SJSA1 (cell line): ENCODE data around the gene C10orf95. TPM values are rescaled to one million over a fixed set of nuclear protein-coding genes. Genes with fewer than 3 reads are reported as not detected.
A peak's percentile ranks its signal among the peaks of the same experiment; 100 is the strongest.

Source experiments
- DNase-seq, 2 experiments: peaks; one replicate each; pipeline ENCODE4 v3.0.0-alpha.2; 2015 to 2020; ENCODE audit warnings: low spot score in 2 of 2, low read depth in 1 of 2
- H3K27ac ChIP-seq: fragments of 250-450 bp; sonication (Bioruptor Pico); 2 replicates; pipeline ENCODE4 v1.5.1; 2020; ENCODE audit warnings: mild to moderate bottlenecking, moderate library complexity
- H3K27me3 ChIP-seq: fragments of 250-450 bp; sonication (Bioruptor Pico); replicated peaks from 2 replicates; pipeline ENCODE4 v1.5.1; 2020; ENCODE audit warnings: mild to moderate bottlenecking, moderate library complexity
- H3K36me3 ChIP-seq: fragments of 250-450 bp; sonication (Bioruptor Pico); 2 replicates; pipeline ENCODE4 v1.5.1; 2020; ENCODE audit warnings: mild to moderate bottlenecking
- H3K4me1 ChIP-seq: fragments of 250-450 bp; sonication (Bioruptor Pico); replicated peaks from 2 replicates; pipeline ENCODE4 v1.6.1; 2021; ENCODE audit warnings: mild to moderate bottlenecking
- H3K4me3 ChIP-seq: fragments of 250-450 bp; sonication (Bioruptor Pico); 2 replicates; pipeline ENCODE4 v1.5.1; 2020; ENCODE audit warnings: mild to moderate bottlenecking
- H3K9me3 ChIP-seq: fragments of 250-450 bp; sonication (Bioruptor Pico); replicated peaks from 2 replicates; pipeline ENCODE4 v1.5.1; 2020; ENCODE audit warnings: mild to moderate bottlenecking
- total RNA-seq: library from RNA; depleted of rRNA; stranded (reverse); fragments of >200 nt; shearing (Covaris generic); gene quantifications from 2 replicates; pipeline ENCODE4 v1.2.3, GENCODE V29; 2014

C10orf95 gene
- total RNA-seq, 1 experiment from 2014 or later: not detected

DNA sequence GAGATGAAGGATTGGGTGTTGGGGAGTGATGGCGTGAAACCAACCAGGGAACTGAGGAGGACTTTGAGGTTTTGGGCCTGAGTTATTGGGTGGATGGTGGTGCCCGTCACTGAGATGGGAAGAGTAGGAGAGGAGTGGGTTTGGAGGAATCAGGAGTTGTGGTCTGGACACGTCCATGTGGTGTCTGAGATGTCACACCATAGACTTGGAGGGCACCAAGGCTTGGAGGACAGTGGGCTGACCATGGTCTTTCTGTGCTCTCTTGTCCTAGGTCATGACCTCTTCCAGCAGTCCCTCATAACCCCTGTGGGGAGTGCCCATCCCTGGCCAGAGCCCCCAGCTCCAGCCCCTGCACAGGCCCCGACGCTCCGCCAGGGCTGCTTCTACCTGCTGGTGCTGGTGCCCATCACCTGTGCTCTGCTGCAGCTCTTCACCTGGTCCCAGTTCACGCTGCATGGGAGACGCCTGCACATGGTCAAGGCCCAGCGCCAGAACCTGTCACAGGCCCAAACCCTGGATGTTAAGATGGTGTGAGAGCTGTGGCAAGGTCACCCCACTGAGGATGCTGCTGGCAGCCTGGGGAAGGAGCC is 24.2 kb upstream of the C10orf95 start:
- Histone ChIP-seq H3K9me3 (no peaks in the 10 kb centered on the region), H3K4me1 (no peaks in the 10 kb centered on the region), H3K27ac (no peak overlapping the region), H3K36me3 (peaks cover 17% of the 10 kb centered on the region), H3K4me3 (no peak overlapping the region), H3K27me3 (no peaks in the 10 kb centered on the region)
- DNase-seq: no peak

DNA sequence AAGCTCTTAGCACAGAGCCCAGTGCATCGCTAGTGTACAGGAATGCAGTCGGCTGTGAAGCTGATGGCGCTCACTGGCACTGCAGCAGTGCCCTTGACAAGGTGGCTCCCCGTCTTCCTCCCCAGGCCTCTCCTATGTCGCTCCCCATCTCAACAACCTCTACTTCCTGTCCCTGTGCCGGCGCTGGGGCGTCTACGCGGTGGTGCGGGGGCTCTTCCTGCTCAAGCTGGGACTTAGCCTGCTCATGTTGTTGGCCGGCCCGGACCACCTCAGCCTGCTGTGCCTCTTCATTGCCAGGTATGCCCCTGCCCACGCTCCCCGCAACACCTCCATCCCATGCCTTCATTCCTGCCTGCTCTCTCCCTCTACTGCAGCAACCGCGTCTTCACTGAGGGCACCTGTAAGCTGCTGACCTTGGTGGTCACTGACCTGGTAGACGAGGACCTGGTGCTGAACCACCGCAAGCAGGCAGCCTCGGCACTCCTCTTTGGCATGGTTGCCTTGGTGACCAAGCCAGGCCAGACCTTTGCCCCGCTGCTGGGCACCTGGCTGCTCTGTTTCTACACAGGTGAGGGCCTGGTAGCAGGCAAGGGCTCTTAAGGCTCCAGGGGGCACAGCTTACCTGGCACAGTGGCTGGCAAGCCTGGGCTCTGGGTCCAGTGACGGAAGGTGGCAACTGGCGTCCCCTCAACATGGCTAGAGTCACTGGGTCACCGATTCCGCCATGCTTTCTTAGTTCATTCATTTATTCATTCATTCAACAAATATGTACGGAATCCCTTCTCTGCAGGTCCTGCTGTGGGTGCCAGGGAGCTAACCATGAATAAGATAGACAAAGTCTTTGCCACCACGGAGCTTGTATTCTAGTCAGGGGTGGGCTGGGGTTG is 22.3 kb upstream of the C10orf95 start:
- Histone ChIP-seq H3K9me3 (no peaks in the 10 kb centered on the region), H3K27ac (no peak overlapping the region), H3K4me1 (no peaks in the 10 kb centered on the region), H3K4me3 (no peak overlapping the region), H3K27me3 (no peaks in the 10 kb centered on the region), H3K36me3 (peaks cover 2% of the 10 kb centered on the region)
- no peak for DNase-seq

DNA sequence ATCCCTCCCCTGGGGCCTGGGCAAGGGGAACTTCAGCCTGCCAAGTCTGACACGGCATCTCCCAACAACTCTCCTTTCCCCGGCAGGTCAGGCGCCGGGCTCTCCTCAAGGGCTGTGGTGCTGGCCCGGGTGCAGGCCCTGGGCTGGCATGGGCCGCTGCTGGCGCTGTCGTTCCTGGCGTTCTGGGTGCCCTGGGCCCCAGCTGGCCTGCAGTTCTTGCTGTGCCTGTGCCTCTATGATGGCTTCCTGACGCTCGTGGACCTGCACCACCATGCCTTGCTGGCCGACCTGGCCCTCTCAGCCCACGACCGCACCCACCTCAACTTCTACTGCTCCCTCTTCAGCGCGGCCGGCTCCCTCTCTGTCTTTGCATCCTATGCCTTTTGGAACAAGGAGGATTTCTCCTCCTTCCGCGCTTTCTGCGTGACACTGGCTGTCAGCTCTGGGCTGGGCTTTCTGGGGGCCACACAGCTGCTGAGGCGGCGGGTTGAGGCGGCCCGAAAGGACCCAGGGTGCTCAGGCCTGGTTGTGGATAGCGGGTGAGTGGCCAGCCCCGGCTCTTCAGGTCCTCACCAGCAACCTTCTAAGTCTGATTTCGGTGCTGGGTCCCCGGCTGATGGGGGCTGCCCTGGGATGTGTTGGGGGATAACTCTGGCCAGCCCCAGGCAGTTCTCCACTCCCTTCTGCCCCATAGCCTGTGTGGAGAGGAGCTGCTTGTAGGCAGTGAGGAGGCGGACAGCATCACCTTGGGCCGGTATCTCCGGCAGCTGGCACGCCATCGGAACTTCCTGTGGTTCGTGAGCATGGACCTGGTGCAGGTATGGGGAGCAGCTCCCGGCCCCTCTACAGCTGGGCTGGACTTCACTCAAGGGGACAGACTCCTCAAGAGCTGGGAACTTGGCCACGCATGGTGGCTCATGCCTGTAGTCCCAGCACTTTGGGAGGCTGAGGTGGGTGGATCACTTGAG is 19.5 kb upstream of the C10orf95 start:
- Histone ChIP-seq H3K4me3 (no peak overlapping the region), H3K27me3 (no peaks in the 10 kb centered on the region), H3K4me1 (no peaks in the 10 kb centered on the region), H3K27ac (no peak overlapping the region), H3K36me3 (no peaks in the 10 kb centered on the region), H3K9me3 (no peaks in the 10 kb centered on the region)
- DNase-seq: no peak

DNA sequence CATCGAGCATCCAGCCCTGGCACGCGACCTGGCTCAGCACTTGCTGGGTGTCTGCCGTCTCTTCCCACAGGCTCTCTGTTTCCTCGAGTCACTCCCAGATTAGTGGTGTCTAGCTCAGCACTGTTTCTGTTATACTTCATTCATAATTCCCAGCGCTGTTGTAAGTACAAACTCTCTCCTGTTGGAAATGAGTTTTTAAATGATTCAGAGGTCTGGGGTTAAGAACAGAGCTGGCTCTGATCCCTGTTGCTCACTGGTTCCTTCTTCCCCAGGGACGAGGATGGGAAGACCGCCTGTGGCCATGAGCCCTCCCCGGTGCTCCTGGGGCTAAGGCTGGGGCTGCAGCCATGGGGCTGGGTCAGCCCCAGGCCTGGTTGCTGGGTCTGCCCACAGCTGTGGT is 17.3 kb upstream of the C10orf95 start:
- Histone ChIP-seq H3K36me3 (no peaks in the 10 kb centered on the region), H3K27me3 (no peaks in the 10 kb centered on the region), H3K4me1 (no peaks in the 10 kb centered on the region), H3K4me3 (no peak overlapping the region), H3K9me3 (no peaks in the 10 kb centered on the region), H3K27ac (no peak overlapping the region)
- no peak for DNase-seq

DNA sequence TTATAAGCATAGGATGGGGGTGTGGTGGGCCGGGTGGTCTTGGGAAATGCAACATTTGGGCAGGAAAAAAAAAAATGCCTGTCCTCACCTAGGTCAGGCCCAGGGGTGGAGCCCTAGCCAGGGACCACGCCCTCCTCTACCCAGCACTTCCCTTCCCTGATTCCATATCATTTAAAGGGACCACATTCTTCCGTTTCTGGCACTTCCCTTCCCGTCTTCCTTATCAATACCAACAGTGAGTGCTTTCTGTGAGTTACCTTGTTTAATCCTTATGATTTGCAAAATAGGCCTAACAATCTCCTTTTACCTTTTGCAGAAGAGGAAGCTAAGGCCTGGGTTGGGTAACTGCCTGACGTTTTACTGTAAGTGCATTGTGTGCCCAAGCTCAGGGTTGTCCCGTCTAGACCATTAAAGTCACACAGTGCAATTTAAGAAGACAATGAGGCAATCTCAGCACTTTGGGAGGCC is 16.7 kb upstream of the C10orf95 start:
- Histone ChIP-seq H3K9me3 (no peaks in the 10 kb centered on the region), H3K4me3 (no peak overlapping the region), H3K27ac (no peak overlapping the region), H3K36me3 (no peaks in the 10 kb centered on the region), H3K27me3 (no peaks in the 10 kb centered on the region), H3K4me1 (no peaks in the 10 kb centered on the region)
- no peak for DNase-seq

DNA sequence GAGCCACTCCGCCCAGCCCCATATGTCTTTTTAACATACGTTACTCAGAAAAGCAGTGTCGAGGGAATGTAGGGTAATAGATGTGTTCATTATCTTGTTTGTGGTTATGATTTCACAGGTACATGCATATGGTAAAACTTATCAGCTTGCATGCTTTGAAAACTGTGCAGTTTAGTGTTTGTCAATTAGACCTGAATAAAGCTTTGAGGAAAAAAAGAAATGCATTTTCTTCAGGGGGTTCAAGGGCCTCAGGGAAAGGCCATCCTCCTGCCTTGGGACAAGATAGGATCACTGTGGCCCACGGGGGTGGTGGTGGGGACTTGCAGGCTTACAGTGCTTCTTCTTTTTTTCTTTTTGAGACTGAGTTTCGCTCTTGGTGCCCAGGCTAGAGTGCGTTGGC is 16.0 kb upstream of the C10orf95 start:
- H3K36me3 ChIP-seq: no peaks in the 10 kb centered on the region
- no peaks in the 10 kb centered on the region for H3K27me3 ChIP-seq
- no peaks in the 10 kb centered on the region for H3K4me1 ChIP-seq
- DNase-seq: no peak
- no peak overlapping the region for H3K4me3 ChIP-seq
- no peaks in the 10 kb centered on the region for H3K9me3 ChIP-seq
- H3K27ac ChIP-seq: no peak overlapping the region

DNA sequence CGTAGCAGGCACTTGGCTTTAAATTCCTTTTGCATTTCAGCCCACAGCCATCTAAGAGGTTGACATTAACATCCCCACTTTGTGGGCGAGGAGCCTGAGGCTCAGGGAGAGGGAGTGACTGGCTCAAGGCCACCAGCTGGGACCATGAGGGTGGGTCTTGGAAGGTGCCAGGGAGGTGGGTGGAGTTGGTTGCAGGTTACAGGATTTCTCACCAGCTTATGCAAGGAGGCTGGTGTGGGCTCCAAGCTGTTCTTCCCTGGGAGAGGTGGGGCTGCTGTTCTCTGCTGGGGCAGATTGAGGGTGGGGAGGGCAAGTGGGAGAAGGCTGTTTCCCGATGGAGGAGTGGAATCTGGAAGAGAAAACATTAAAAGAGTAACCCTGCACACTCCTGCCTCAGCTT is 14.1 kb upstream of the C10orf95 start:
- no peaks in the 10 kb centered on the region for H3K27me3 ChIP-seq
- no peak for DNase-seq
- no peaks in the 10 kb centered on the region for H3K36me3 ChIP-seq
- peaks cover 10% of the 10 kb centered on the region for H3K4me1 ChIP-seq
- no peaks in the 10 kb centered on the region for H3K9me3 ChIP-seq
- no peak overlapping the region for H3K4me3 ChIP-seq
- H3K27ac ChIP-seq: no peak overlapping the region

DNA sequence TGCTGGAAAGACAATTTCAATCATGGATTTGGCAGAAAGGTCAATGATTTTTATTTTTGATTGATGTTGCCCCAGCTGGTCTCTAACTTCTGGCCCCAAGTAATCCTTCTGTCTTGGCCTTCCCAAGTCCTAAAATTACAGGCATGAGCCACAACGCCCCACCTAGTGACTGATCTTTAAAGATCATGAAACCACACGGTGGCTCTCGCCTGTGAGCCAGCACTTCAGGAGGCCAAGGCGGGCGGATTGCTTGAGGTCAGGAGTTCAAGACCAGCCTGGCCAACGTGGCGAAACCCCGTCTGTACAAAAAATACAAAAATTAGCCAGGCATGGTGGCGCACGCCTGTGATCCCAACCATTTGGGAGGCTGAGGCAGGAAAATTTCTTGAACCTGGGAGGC is 12.6 kb upstream of the C10orf95 start:
- H3K36me3 ChIP-seq: no peaks in the 10 kb centered on the region
- no peak overlapping the region for H3K27ac ChIP-seq
- no peak for DNase-seq
- H3K9me3 ChIP-seq: no peaks in the 10 kb centered on the region
- no peaks in the 10 kb centered on the region for H3K27me3 ChIP-seq
- H3K4me3 ChIP-seq: no peak overlapping the region
- peaks cover 10% of the 10 kb centered on the region for H3K4me1 ChIP-seq

DNA sequence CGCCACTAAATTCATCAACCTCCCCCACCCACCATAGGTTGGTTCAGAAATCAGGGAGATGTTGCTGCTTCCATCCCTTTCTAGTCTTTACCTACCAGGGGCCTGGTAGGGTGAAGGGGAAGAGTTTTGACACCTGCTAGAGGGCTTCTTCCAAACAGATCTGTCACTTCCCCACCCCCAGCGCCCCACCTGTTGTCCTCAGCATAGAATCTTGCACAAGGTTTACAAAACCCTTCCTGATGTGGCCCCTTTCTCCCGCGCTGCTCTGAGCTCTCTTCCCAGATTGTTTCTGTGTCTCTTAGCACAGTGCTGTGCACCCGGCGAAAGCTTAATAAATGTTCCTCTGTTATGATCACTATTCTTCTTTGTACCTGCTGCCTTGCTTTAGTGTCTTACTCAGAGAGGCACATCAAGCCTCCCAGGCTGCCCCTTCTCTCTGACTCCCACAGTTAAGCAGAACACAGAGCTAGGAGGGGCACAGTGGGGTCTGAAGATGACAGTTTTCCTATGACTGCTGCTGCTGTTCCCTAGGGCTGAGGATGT is 11.2 kb upstream of the C10orf95 start:
- no peak overlapping the region for H3K4me3 ChIP-seq
- no peaks in the 10 kb centered on the region for H3K9me3 ChIP-seq
- H3K36me3 ChIP-seq: no peaks in the 10 kb centered on the region
- H3K4me1 ChIP-seq: peaks cover 10% of the 10 kb centered on the region
- DNase-seq: no peak
- no peak overlapping the region for H3K27ac ChIP-seq
- H3K27me3 ChIP-seq: no peaks in the 10 kb centered on the region

DNA sequence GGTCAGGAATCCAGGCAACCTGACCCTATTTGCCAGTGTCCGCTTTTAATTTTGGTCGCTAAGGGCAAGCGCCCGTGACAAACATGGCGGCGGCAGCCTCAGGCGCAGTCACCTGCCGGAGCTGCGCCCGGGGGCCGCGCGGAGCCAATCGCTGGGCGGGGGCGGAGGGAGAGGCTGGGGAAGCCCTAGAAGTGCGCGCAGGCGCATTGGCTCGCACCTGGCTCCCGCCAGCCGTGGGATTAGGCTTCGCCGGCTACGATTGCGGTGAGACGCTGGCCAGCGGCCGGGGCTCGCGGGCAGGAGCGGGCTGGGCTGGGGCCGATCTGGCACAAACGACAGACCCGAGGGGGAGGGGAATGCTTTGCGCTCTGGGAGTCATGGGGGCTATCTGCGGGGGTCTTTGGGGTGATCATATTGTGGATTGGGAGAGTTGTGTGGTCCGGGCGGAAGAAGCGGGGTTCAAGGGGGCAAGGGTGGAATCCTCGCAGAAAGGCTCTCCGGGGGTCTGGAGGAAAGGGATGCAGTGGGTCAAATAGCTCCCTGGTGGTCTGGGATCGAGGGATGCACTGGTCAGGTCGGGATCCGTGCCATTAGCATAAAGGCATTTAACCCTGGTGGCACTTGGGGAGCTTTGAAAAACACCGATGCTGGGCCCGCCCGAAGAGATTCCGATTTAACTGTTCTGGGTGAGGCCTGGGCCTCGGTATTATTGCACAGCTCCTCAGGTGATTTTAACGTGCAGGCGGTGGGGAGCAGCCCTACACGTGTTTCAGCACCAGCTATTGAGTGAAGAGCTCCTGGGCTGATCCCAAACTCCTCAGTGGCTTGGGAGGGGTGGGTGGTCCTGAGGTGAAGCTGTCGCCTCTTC is 10.1 kb upstream of the C10orf95 start:
- peak; percentile 42 to 80 for DNase-seq
- H3K4me3 ChIP-seq: peak overlapping the region; percentile 31
- peaks cover 10% of the 10 kb centered on the region for H3K4me1 ChIP-seq
- H3K36me3 ChIP-seq: no peaks in the 10 kb centered on the region
- no peaks in the 10 kb centered on the region for H3K9me3 ChIP-seq
- H3K27ac ChIP-seq: no peak overlapping the region
- H3K27me3 ChIP-seq: no peaks in the 10 kb centered on the region

DNA sequence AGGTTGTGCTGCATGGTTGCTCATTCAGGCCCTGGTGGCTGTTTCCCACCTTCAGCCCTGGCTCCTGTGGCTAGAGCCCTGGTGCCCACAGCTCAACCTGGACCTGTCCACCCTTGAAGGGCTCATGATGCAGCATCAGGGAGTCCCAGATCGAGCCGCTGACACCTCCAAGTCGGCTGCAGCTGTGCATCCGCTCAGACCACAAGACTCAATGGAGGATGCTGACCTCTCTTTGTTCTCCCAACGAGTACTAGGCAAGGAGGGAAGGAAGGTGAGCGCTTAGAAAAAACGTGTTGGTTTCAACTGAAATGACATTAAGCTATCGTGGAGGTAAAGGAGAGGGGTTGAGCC is 9.5 kb upstream of the C10orf95 start:
- H3K27me3 ChIP-seq: no peaks in the 10 kb centered on the region
- DNase-seq: no peak
- H3K4me3 ChIP-seq: peak overlapping the region; percentile 31; the same call in 1 of the 2 replicates
- H3K9me3 ChIP-seq: no peaks in the 10 kb centered on the region
- peaks cover 15% of the 10 kb centered on the region for H3K4me1 ChIP-seq
- no peak overlapping the region for H3K27ac ChIP-seq
- no peaks in the 10 kb centered on the region for H3K36me3 ChIP-seq

DNA sequence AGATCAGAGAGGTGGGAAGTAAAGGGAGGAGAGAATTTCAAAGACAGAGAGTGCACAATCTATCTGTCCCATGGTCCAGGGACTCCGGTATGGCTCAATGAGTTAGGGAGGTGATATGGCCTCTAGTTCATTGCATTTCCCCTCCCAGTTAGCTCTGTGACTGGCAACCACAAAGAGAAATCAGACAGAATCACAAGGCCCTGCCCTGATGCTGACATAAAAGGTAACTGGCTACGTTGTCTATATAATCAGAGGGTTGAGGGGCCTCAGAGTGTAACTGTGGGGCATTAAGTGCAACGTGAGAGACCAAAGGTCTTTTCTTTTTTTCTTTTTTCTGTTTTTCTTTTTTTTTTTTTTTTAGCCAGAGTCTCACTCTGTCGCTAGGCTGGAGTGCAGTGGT is 7.3 kb upstream of the C10orf95 start:
- Histone ChIP-seq H3K36me3 (no peaks in the 10 kb centered on the region), H3K4me1 (peaks cover 24% of the 10 kb centered on the region), H3K9me3 (no peaks in the 10 kb centered on the region), H3K4me3 (no peak overlapping the region), H3K27me3 (no peaks in the 10 kb centered on the region), H3K27ac (no peak overlapping the region)
- no peak for DNase-seq
